ENCODE data around the gene CTRL.
"Not testable (repeated sequence)": the region's sequence is repeated elsewhere in the genome, so short reads cannot be mapped to it uniquely, and the experiment has no call there.

Gene CTRL

DNA sequence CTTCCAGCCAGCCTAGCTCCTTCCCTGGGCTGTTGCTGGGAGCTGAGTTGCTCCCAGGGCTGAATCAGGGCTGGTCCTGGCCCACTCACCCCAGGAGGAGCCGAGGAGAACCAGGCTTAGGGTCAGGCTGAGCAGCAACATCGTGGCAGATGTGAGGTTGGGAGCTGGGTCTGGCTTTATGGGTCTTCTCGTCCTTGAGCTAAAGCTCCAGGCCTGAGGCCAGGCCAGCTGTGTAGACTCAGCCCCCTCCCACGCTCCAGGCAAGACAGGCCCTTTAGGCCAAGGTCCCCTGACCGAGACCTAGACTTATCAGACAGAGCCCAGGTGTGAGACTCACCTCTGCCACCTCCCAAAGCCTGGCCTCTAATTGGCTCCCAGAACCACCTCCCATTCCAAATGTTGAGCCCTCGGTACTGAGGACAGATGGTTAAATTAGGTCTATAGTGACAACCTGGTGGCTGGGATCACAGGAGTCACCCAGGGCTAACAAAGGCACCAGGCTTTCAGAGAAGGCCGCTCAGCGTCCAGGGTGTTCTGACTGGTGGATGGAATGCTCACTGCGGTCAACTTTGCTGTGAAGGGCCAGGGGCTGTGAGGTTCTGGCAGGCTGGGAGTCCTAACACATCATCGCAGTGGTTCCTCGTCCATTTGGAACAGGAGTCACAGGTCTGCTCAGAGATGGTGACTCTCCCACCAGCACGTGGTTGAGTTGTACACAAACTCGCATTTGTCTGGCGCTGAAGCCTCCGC, at the start of gene CTRL:
Gene CTRL (minus strand): TSS at position 151 of the 750 bp plus-strand sequence. CDS start 10 bp downstream, at position 141.
- DNase-seq, result no peak

DNA sequence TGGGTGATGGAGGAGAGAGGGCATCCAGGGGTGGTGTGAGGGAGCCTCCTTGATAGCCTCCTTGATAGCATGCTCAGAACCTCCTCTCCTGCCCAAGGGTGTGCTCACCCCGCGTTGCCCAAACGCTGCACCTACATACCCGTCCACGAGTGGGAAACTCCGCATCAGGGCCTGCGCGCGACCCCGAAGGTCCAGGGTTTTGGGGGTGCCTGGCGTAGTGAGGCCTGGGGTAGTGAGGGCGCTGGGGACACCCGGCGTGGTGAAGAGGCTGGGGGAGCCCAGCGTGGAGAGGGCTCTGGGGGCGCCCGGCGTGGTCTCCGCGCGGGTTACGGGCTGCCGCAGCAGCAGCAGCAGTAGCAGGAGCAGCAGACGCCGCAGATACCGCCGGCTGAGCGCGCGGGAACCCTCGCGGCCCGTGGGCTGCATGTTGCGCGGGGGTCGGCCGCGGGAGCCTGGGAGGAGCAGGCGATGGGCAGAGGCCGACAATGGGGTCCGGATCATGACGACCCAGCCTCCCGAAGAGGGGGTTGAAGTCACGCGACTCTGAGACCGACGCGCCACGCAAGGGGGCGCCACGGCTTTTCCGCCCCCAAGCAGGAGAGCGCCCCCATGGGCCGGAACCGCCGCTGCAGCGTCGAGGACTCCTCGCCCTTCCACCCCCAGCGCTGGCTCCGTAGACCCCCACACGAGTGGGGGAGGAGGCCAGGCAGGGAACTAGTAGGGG, 48.5 kb upstream of the CTRL start, which contains the start of gene DPEP3:
Gene DPEP3 (minus strand): TSS at position 545 of the 724 bp plus-strand sequence. CDS start 119 bp downstream, at position 426.
- DNase-seq, result no peak

DNA sequence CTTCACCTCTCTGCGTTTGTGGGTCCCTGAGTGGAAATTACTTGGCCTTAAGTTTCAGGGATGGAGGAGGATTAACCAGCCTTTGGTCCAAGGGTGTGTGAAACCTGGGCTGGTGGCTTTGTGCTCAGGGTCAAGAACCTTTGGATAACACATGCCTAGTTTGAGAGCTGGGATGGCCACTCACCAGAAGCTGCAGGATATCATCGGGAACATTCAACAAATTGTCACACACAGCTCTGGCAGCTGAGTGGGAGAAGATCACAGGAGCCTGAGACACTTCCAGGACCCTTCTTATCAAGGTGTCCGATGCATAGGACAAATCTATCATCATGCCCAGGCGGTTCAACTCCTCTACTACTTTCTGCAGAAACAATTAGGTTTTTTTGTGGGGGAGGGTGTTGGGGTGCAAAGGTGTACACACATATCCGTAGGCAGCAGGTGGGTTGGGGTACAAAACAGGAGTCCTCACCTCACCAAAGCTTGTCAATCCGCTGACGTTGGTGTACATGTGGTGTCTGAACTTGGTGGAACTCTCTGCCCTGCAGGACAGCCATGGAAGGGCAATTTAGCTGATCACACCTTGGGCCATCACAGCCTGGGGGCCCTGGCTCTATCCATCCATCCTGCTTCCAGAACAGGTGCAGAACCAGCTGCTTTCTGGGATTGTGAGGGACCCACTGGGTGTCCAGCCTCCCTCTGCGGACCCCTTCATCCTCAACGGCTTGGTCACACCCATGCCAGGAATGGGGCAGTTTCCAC, 46.0 kb upstream of the CTRL start:
- no peak for DNase-seq

DNA sequence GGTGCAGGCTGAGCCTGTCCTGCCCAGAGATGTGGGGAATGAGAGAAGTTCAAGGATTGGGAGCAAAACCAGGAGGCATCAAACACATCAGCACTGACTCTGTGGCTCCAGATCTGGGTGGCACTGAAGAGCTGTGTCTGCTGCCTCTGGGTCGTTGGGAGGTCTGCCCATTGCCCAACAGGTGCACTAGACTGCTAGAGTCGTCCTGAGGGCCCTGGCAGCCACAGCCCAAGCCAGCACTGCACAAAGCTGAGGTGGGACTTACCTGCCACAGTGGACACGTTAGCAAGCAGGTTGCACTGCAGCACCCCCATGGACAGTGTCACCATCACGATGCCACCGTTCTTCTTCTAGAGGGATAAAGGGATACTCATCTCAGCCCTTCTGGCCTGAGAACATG, 45.3 kb upstream of the CTRL start:
- no peak for DNase-seq

DNA sequence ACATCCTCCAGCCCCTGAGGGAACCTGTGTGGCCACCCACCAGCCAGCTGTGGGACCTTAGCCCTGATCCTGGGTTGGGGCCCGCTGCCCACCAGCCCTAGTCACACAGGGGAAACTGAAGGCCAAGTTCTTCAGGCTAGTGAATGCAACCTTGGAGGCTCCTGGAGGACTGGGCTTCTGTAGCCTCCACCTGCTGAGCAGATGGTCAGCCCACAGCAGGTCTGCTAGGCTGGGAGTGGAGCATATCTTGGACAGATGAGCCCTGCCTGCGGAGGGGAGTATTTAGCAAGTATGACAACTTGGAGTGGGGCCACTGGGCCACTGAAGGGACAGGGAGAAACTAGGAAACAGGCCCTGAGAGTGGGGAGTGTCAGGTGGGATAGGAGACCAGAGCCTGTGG, 44.5 kb upstream of the CTRL start:
- no peak for DNase-seq

DNA sequence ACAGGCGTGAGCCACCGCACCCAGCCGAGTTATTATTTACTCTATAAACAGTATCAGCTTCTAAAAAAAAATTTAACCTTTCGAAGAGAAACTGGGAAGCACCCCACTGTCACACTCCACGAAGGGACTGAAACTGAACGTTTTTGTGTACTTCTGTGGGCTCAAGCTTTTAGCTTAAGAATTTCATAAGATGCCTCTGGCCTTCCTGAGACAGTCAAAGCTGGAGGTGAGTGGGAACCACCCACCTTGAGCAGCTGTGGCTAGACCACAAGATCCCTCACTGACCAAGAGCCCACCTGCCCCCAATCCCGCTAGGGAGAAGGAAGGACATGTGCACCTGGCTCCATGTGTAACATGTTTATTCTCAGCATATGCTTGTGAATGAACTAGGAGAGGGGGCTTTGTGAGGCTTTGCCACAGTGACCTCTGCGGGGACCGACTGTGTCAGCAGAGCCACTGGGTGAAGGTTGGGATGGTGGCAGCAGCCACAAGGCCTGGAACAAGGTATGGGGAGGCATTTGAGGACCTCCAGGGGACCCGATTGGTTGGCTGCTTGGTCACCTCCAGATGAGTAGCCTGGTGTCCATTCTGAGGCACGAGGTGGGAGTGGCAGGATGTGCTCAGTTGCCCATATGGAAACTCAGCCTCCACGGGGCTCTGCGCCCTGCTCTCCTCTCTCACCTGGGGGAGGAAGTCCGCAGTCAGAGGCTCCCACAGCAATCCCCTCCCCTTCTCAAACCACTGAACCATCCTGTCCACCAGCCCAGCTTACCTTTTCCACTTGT, 43.9 kb upstream of the CTRL start:
- no peak for DNase-seq

DNA sequence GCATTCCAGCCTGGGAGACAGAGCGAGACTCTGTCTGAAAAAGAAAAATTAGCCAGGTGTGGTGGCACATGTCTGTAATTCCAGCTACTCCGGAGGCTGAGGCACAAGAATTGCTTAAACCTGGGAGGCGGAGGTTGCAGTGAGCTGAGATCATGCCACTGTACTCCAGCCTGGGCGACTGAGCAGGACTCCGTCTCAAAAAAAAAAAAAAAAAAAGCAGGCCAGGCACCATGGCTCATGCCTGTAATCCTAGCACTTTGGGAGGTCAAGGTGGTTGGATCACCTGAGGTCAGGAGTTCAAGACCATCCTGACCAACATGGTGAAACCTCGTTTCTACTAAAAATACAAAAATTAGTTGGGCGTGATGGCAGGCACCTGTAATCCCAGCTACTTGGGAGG, 40.6 kb upstream of the CTRL start:
- DNase-seq, result not testable (repeated sequence)

DNA sequence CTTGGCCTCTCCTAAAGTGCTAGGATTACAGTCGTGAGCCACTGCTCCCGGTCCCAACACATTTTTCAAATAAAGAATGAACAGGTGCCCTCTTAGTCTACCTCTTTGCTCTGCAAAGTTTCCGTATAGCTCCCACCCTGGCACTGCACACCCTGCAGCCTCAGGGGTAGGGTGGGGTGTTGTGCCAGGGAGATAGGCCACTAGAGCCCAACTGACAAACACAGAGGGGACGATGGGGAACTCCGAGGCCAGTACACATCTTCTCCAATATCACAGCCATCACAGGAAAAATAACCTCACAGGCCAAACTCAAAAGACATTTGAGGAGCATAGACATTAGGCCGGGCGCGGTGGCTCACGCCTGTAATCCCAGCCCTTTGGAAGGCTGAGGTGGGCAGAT, 39.4 kb upstream of the CTRL start:
- no peak for DNase-seq

DNA sequence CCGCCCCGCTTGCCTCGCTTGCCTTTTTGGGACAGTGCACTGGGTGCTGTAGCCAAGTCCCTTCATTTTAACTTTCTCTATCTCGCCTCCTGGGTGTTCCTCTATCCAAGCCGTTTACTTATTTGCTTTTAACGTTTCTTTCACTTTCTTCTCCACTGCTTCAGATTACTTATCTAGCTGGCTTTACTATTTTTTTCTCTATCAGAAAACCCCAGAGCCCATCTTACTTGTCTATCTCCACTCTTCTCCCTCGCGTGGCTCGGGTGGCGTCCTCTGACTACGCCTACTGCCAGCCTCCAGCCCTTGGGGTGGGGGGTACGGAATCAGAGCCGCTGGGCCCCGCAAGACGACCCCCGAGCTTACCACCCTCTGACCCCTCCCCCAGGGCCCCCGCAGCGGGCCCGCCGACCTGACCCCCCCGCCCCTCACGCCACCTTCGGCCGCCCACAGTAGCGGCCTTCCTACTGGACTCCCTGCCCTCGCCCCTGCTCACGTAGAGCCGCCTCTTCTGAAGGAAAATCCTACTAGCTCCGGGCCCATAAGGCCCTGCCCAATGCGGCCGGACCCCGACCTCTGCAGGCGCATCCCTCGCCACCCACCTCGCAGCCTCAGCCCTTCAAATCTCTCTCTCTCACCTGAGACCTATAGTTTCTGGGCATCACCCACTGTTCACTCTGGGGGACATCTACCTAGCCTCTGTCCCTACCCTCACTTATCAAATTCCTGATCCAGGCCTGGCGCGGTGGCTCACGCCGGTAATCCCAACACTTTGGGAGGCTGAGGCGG, 37.8 kb upstream of the CTRL start:
- no peak for DNase-seq

DNA sequence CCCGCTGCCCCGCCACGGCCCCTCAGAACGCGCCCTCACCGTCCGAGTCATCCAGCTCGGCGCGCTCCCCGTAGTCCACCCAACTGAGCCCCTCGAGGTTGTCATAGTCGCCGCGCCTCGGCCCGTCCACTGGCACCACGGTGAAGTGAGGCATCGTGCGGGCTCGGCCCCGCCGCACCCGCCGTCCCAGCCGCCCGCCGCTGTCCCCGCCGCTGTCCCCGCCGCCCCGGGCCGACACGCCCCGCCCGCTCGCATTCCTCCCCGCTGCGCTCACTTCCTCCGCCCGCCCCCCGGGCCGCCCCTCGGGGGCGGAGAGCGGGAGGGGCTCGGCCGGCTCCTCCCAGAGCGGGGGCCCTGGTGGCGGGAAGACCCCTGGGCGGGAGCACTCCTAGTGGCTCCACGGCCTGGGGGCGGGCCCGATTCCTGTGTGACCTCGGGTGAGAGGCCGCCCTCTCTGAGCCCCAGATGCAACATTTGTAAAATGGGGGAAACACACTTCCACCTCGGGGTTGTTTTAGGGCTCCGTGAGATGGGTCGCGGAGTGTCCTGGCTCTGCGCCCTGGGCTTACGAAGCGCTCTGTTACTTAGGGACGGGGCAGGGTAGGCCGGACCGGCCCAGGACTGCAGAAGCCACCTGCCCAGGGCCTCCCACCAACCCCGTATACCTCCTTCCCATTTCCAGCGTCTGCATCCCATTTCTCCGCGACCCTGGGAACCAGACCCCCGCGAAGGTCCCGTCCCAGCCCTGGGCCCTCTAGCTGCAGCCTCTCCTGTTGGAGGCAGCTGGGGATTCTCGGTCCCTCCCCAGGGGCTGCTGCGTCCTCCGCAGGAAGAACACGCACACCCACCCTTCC, 37.0 kb upstream of the CTRL start, which contains the start of gene SLC12A4:
Gene SLC12A4 (minus strand): TSS at position 238 of the 854 bp plus-strand sequence. CDS start 84 bp downstream, at position 154.
- DNase-seq, result peak; percentile 58 to 70 (median 64)

DNA sequence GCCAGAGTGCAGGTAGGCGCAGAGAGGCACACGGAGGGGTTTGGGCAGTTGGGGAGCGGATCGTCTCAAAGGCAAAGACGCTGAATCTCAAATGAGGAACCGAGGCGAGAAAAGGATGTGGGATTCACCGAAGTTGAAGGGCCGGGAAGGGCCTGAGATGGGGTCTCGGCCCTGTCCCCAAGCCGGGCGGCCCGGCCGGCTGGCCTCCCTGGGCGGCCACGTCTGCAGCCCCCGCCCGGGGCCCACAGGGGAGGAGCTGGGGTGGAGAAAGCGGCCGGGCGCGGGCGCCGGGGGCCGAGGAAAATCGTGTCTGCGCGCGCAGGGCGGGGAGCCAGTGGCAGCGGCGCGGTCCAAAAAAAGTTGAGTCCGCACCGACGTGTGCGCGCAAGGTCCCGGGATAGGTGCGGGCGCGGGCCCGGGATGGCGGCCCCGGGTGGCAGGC, 36.3 kb upstream of the CTRL start:
- DNase-seq, result no peak

DNA sequence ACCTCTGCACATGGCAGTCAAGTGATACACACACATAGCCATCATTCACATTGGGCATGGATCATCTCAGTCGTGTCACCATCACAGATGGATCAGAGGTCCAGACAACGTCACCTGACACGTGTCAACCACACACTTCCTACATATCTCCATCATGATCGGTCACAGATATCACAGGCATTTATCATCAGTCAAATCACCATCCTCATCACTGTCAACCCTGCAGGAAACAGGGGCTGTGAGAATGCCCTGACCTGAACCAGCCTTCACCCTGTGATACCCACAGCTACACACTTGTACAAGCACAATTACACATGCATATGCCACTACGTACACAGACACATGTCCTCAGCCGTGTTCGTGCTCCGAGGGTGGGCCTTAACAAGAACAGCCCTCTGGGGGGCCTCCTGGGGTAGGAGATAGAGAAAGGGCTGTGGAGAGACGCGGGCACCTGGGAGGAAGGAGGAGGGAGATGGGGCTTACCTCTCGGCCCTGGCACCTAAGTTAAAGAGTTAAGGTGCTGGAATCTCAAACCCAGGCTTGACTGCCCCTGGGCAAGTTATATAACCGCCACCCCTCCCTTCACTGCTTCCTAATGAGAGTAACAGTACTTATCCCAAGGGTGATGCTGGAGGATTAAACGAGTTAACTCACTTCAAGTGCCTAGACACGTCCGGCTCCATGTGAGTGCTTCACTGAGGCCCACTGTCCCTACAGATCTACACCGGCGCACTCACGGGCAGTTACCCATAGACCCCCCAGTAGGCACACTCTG, 35.7 kb upstream of the CTRL start:
- DNase-seq, result no peak

DNA sequence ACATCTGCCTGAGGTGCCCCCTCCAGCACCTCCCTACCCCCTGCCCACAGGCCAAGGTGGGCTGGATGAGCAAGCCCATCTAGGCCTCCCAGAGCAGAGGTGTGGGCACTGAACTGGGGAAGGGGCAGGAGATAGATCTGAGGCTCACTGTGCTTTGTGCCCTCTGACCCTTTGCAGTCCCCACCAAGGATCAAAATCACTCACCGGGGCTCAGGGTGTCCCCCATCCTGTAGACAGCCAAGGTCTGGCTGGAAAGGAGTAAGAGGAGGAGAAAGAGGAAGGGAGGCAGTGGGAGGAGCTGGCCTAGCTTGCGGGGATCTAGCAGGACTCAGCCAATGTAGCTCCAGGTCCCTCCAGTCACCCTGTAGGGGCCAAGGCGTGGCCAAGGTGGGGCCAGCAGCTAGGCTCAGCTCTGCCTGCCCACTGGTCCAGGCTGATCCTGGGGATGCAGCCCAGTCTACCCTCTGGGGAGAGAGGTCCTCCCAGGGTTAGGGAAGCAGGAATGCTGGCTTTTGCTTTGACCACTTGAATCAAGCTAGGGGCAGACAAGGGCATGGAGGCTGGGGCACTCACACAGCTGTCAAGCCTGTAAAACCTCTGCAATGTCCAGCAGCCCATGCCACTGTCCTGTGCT, 35.0 kb upstream of the CTRL start:
- no peak for DNase-seq

DNA sequence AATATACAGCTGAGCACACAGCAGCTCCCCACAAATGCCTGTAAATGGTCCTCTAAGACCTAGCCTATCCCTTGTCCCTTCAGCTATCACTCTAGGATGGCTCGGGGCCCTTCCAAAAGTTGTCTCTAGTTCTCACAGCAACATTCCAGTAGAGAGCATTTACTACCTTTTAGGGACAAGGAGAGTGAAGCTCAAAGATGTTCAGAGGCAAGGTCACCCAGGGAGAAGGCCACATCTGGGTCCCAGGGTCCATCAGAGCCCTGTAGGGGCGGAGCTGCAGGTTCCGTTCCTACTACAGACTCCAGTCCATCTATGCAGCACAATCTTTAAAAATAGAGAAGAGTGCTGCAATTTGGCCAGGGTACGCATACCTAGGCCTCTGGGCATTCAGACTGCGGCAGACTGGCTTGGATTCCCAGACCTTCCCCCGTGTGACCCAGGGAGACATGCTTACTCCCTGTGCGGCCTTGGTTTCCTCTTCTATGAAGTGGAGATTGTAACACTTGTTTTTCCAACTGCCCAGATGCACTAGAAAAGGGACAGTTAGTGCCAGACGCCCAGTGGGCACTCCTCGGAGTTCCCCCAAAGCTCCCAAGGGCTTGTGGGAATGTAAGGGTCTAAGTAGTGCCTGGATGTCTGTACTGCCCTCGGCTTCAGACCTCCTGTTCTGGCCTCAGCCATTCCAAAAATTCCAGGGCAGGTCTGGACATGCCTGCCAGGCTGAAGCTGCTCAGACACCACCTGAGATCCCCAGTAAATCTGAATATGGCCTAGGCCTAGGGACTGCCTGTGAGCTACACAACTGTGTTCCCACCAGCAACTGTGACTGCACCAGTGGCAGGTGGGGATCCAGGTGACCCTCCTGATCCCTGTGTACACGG, 34.2 kb upstream of the CTRL start:
- DNase-seq, result no peak

DNA sequence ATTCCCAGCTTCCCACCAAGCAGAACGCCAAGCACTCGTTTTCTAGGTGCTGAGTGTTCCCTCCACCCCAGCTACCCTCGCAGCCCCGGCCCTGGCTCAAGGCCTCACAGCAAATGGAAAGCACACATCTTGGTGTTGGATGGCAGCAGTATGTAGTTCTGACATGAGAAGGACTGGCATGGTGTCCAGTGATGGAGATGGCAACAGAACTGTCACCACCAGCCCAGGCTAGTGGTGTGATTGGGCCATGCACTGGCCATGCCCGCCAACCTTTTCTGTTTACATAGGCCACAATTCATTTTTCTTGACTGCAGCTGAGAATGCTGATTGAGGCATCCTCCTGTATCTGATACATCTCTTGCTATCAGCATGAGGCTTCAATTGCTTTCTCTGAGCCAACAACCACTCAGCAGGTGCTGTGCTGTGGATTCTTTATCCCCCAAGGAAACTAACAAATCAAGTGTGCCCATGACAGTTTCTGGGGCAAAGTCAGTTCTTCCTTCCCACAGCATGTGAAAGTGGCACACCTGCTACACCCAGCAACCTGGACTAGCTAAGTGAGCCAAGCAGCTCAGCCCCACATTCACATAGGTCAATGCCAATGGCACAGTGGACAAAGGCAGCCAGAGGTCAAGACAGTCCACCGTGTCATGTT, 32.9 kb upstream of the CTRL start:
- no peak for DNase-seq

DNA sequence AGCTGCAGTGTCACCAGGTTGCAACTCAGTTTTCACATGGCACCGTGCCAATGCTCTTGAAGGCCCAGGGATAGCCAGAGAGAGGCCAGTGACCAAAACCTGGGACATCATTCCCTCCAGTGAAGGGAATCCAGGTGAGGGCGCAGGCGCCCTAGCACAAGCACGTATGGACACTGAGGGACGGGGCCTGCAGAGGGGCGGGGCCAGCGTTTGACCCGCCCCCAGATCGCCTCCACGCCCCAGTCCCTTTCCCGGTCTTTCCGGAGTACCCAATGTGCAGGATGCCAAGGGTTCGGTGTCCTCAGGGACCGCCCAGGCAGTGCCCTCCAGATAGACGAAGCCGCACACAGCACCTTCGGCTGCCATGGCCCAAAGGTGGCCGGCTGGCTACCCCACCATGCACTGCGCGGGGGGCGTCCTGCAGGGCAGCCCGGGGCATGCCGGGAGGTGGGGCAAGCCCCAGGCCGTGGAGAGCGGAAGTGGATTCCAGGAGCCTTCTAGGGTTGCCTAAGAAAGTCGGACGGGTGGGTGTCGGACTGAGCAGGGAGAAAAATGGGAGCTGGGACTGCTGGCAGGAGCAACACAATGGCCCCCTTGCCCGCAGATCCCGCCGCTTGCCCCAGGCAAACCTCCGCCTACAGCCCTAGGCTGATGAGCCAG, 32.1 kb upstream of the CTRL start:
- DNase-seq, result no peak

DNA sequence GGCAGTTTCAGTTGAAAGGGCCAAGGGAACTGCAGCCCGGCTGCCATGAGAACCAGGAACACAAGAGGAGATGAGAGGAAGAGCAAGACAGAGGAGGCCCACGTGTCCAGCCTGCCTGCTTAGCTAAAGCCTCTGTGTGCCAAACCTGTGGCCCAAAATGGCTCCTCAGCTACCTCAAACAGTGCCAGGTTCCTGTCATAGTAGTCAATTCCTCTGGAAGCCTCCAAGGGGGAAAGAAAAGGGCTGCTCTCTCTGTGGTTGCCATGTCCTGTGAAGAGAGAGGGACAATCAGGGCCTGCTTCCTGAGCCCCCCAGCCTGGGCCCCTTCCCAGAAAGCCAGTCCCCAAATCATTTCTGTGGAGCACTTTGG, 31.6 kb upstream of the CTRL start:
- DNase-seq, result no peak

Data from activated CD4-positive, CD25-positive, alpha-beta regulatory T cell (primary cell).